Activated CD4-positive, CD25-positive, alpha-beta regulatory T cell (primary cell): ENCODE data around the gene CLPTM1L.
"Not testable (repeated sequence)": the region's sequence is repeated elsewhere in the genome, so short reads cannot be mapped to it uniquely, and the experiment has no call there.

Experiments
- DNase-seq, 4 experiments: peaks; one replicate each; lab custom pipeline; 2025; lab: John Stamatoyannopoulos, UW

Gene CLPTM1L

DNA sequence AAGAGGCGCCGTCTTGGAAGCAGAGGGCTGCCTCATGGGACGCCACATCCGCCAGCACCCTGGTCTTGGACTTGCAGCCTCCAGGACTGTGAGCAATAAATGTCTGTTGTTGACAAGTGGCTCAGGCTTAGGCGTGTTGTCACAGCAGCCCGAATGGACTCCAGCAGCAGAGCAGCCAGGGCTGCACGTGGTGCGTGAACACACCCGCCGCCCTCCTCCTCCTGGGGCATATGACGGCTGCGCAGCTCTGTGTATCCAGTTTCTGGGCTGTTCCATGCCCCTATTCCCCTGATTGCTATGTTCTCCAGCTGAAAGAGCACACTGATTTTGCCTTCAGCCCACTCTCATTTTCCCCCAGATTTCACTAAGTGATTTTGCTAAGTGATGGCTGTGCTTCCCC lies 36.0 kb upstream of the CLPTM1L start:
- DNase-seq: no peak

DNA sequence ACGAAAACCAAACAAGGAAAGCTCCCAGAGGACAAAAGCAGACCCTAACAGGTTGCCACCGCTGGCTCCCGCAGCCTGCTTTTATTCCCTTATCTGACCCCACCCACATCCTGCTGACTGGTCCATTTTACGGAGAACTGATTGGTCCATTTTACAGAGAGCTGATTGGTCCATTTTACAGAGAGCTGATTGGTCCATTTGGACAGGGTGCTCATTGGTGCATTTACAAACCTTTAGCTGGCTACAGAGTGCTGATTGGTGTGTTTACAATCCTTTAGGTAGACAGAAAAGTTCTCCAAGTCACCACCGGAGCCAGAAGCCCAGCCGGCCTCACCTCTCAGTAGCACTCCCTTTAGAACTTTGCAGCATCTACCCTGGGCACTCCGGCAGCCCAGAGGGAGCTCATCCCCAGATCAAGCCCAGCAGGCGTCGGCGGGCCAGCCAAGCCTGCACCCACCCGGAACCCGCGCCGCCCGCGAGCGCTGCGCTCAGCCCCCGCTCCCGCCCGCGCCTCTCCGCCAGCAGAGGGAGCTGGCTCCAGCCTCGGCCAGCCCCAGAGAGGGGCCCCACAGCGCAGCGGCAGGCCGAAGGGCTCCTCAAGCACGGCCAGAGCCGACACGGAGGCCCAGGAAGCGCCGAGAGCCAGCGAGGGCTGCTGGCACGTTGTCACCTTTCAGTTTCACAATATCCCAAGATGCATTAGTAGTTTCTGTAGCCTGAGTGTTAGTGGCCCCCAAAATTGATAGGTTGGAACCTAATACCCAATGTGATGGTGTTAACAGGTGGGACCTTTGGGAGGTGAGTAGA lies 35.3 kb upstream of the CLPTM1L start:
- DNase-seq: peak in 2 of 4 experiments; percentile 29 to 34

DNA sequence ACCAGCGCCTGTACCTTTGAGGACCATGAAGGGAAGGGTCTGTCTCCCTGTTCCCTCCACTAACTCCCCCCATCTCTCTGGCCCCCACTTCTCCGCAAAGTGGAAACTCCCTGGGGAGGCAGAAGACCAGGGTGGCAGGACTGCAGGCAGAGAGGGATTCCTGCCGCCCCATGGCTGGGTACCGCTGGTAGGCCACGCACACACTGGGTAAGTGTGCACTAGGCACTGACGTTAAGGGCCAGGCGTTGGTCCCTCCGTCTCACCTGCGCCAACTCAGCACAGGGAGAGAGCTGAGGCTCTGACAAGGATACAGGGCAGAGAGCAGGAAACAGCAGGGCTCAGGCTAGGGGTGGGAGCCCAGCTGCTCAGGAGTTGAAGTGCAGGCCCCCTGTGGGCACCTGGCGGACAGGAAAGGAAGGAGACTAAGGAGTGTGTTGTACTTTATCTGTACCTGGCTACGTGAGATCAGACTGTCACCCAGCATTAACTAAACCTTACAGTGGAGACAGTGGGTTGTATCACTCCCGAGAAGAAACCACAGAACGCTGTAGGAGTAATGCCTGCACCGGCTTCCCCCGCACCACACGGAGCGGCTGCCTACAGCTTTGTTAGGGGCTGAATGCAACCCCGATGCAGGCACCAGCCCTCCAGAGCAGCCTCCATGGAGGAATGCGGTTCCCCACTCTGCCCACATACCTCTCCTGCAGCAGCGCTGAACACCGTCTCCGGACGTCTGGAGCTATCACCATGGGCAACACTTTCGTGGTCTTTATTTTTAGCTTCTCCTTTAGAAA lies 34.2 kb upstream of the CLPTM1L start:
- no peak for DNase-seq

DNA sequence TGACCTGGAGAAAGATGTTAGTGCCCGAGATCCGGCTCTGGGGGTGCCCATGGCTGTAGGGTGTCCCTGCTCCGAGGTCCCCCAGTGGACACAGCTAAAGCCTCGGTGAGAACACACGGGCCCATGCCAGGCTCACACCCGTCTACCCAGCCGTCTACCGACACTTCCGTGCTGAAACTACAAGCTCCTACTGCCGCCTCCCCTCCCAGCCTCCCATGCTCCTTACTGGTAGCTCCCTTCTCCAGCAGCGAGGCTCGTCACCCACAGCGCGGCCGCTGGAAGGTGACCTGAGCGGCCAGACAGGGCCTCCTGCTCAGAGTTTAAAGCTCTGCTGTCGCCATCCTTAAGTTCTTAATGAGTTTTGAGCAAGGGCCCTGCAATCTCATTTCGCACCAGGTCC lies 33.2 kb upstream of the CLPTM1L start:
- no peak for DNase-seq

GRCh38 chr5:1376981-1377380 lies 32.1 kb upstream of the CLPTM1L start:
- DNase-seq: no peak

DNA sequence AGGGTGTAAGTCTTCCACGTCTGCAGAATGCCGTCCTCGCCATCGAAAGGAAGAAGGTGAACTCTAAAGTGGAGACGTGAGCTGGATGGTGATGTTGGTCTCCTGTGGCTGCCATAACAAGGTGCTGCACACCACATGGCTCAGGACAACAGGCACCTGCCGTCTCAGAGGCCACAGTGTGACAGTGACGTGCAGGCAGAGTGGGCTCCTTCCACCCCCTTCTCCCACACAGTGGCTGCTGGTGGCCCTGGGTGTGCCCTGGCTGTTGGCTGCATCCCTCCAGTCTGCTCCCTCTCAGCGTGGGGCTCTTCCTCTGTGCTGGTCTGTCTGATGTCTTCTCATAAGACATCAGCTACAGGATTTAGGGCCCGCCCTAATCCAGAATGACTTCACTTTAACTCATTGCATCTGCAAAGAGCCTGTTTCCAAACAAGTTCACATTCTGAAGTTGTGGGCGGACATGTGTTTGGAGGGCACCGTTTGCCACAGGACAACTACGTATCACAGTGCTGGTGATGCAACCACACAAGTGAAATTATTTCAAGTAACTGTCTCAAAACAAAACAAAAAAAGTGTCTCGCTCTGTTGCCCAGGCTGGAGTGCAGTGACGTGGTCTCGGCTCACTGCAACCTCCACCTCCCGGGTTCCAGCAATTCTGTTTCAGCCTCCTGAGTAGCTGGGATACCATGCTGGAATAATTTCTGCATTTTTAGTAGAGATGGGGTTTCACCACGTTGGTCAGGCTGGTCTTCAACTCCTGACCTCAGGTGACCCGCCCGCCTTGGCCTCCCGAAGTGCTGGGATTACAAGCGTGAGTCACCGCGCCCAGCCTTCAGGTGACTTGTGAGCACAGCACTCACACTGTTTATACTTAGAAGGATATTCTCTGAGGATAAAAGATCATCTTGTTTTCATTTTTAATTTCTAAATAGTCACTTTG lies 31.2 kb upstream of the CLPTM1L start:
- no peak for DNase-seq

GRCh38 chr5:1374679-1375055 lies 29.8 kb upstream of the CLPTM1L start:
- no peak for DNase-seq

DNA sequence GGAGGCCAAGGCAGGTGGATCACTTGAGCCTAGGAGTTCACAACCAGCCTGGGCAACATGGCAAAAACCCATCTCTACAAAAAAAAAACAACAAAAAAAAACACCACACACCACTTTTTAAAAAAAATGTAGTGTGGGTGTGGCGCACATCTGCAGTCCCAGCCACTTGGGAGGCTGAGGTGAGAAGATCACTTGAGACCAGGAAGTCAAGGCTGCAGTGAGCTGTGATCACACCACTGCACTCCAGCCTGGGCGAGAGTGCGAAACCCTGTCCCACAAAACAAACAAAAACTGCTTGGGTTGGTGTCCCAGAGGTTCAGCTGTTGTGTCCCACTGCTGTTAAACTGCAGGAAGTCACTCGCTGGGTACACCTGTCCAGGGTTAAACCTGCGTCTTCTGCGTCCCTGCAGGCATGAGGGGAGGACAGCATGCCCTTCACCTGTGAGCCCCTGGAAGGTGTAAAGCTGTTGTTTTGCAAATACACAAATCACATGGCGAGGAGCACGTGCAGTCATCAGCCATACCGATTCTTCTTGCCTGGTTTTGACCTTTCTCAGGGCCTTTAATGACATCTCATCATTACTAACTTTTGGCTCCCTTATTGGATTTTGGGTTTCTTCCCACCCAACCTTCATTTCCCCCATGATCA lies 29.3 kb upstream of the CLPTM1L start:
- no peak for DNase-seq

DNA sequence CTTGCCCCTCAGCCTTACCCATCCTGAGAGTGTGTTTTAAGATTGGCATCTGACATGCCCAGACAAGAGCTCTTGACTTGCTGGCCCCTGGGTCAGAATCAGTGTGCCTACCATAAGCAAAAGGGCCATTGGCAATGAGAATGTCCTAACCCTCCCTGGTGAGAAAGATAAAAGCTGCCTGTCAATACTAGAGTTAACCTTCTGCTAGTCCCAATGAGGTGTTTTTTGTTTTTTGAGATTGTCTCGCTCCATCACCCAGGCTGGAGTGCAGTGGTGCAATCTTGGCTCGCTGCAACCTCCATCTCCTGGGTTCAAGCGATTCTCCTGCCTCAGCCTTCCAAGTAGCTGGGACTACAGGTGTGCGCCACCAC lies 27.1 kb upstream of the CLPTM1L start:
- DNase-seq: not testable (repeated sequence)

DNA sequence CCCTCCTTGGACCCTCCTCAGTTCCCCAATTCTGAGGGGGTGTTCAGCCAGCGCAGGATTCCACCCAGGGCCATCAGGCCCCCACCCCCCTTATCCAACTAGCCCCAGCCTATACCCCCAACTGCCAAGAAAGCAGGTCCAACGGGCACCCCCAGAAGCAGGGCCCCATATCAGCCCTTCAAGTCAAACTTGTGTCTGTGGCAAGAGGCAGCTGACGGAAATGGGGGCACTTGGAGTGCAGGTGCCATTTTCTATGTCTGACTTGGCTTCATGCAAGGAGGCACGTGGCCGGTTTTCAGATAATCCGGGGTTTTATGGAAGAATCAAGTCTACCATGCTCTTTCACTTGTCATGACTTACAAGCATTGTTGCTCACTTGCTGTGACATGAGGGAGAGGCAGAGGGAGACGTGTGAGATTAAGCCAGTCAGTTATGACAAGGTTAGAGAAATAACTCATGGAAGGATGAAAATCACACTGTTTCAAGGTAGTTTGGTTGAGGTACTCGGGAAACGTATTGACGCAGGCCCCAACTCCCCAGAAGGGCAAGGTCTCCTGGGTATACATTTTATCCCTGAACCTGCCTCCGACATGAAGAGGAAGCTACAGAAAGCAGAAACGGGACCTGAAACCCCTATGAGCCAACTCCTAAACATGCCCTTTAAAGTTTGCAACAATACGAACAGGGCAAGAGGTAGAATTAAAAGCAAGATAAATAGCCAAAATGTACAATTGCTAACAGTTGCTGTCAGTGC lies 26.5 kb upstream of the CLPTM1L start:
- no peak for DNase-seq

- DNase-seq: no peak
Measured at GRCh38 chr5:1370006-1370405, 25.1 kb upstream of the CLPTM1L start.

- DNase-seq: no peak
Measured at GRCh38 chr5:1368756-1369155, 23.9 kb upstream of the CLPTM1L start.

DNA sequence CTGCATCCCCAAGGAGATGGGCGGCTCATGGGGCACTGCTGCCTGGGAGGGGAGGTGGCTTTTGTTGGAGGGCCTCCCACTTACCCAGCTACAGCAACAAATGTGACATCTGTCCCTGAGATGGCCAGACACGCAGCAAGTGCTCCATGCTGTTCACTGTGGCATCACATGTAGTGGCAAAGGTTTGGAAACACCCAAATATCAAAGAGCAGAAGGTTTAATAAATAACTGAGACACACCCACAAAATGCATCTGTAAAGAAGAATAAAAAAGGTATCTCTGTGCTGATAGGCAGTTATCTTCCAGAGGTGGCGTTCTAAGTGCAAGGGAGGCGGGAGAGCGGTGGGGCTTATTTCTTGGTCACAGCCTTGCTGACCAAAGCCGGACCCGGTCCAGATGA lies 23.3 kb upstream of the CLPTM1L start:
- DNase-seq: no peak

- no peak for DNase-seq
Measured at GRCh38 chr5:1367149-1367548, 22.2 kb upstream of the CLPTM1L start.

GRCh38 chr5:1366514-1366913 lies 21.6 kb upstream of the CLPTM1L start:
- DNase-seq: no peak

DNA sequence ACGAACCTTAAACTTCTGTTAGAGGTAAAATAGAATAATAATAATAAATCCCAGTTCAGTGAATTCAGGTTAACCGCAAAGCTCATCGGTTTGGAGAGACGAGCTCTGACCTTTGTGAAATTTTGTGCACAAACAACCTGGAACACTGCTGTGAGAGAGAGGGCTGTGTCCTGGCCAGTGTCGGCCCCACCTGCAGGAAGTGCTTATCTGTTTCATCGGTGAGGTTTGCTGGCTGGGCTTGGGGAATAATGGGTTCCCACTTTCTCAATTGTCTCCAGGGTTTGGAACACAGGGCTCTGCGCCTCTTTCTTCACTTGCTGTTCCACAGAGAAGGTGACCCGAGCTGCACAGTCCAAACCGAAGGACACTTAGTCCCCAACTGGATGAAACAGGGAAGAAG lies 19.3 kb upstream of the CLPTM1L start:
- no peak for DNase-seq

DNA sequence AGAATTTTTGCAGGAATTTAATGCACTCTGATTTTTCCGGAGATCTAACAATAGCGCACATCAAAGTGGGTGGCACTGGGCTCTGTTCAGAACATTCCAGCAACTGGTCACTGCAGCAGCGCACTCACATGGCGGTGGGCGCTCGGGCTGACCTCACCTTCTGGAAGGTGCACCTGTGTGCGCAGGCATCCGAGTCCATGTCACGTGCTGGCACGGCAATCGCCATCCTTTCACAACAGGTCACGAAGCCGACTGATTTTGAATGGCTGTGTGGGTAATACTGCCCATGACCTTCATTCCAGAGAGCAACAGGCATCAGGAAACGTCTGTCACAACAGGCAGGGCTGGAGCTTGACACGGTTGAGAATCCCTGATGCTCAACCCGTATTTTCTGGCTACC lies 18.7 kb upstream of the CLPTM1L start:
- DNase-seq: no peak

GRCh38 chr5:1363160-1363559 lies 18.3 kb upstream of the CLPTM1L start:
- no peak for DNase-seq

GRCh38 chr5:1362242-1363015 lies 17.5 kb upstream of the CLPTM1L start:
- no peak for DNase-seq

DNA sequence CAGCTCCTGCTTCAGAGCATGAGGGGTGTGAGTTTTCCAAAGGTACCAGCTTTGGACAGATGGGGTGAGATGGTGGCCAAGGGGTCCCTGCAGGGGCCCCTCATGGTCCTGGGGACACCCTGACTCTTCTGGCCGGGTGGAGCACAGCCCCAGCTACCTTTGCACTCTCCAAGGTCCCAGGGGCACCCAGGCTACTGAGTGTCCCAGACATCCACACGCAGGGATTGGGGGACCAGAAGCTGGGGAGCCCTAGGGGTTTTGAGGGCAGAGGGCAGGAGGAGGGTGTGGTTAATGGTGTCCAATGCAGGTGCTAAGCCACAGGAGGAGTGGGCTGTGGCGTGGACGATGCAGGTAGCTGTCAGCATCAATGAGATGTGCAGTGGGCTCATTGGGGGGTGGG lies 16.0 kb upstream of the CLPTM1L start:
- no peak for DNase-seq
